Stimulated activated CD8-positive, alpha-beta memory T cell treated with anti-CD3 and anti-CD28 coated beads, Interleukin-2, amount 100 ng/mL, for 48 hours (primary cell): ENCODE measurements around the gene ZBTB6.

Source experiments
- DNase-seq, 2 donors: peaks; one replicate each; pipeline ENCODE4 v3.0.0-alpha.2; 2020; ENCODE audit warnings: low read depth in 2 of 2

ZBTB6 gene

GRCh38 chr9:122912964-122913673 lies at the start of gene ZBTB6:
Gene ZBTB6, minus strand, starts transcription at chr9:122913323. Its CDS starts 1,251 bp downstream, at chr9:122912072.
- DNase-seq: peak; percentile 37 to 47

GRCh38 chr9:122961139-122961538 lies 48.0 kb upstream of the ZBTB6 start:
- no peak for DNase-seq

- no peak for DNase-seq
Measured at GRCh38 chr9:122955961-122956360, 42.8 kb upstream of the ZBTB6 start.

GRCh38 chr9:122954253-122954691 lies 41.1 kb upstream of the ZBTB6 start:
- no peak for DNase-seq

GRCh38 chr9:122951056-122951455 lies 37.9 kb upstream of the ZBTB6 start:
- no peak for DNase-seq

- DNase-seq: no peak
Measured at GRCh38 chr9:122950263-122950662, 37.1 kb upstream of the ZBTB6 start.

- no peak for DNase-seq
Measured at GRCh38 chr9:122949696-122950095, 36.6 kb upstream of the ZBTB6 start.

GRCh38 chr9:122948313-122948712 lies 35.2 kb upstream of the ZBTB6 start:
- DNase-seq: no peak

- DNase-seq: no peak
Measured at GRCh38 chr9:122946461-122947005, 33.4 kb upstream of the ZBTB6 start.

- DNase-seq: no peak
Measured at GRCh38 chr9:122944960-122945888, 32.1 kb upstream of the ZBTB6 start.

- DNase-seq: no peak
Measured at GRCh38 chr9:122941582-122942234, 28.6 kb upstream of the ZBTB6 start.

GRCh38 chr9:122940749-122941581 lies 27.8 kb upstream of the ZBTB6 start, which contains the start of gene RABGAP1:
Gene RABGAP1, plus strand, starts transcription at chr9:122941020. Its CDS starts 16,040 bp downstream, at chr9:122957060.
- DNase-seq: peak; percentile 98 to 99

GRCh38 chr9:122940454-122940748 lies 27.3 kb upstream of the ZBTB6 start:
- no peak for DNase-seq

GRCh38 chr9:122939601-122940000 lies 26.5 kb upstream of the ZBTB6 start:
- DNase-seq: no peak

GRCh38 chr9:122936883-122937282 lies 23.8 kb upstream of the ZBTB6 start:
- no peak for DNase-seq

GRCh38 chr9:122936464-122936863 lies 23.3 kb upstream of the ZBTB6 start:
- DNase-seq: no peak

GRCh38 chr9:122931226-122932121 lies 18.4 kb upstream of the ZBTB6 start, which contains the start of gene ZBTB26:
Gene ZBTB26, minus strand, starts transcription at chr9:122931512. Its CDS starts 11,578 bp downstream, at chr9:122919934.
- peak; percentile 87 to 88 for DNase-seq

GRCh38 chr9:122930541-122931225 lies 17.6 kb upstream of the ZBTB6 start:
- no peak for DNase-seq

GRCh38 chr9:122929796-122930354 lies 16.8 kb upstream of the ZBTB6 start:
- DNase-seq: no peak
